Nephron (organoid): ENCODE results near the gene AFF1.

Experiments used
- H3K27ac Mint-ChIP-seq, 3 experiments: 2 replicates each; pipeline ENCODE4 v1.8.0; 2020; ENCODE audit warnings: mixed read lengths in 3 of 3, mild to moderate bottlenecking in 2 of 3, moderate library complexity in 1 of 3
- H3K27me3 Mint-ChIP-seq: 2 replicates; pipeline ENCODE4 v1.8.0; 2021; ENCODE audit warnings: low read depth, mild to moderate bottlenecking, moderate library complexity, mixed read lengths
- H3K36me3 Mint-ChIP-seq: 2 replicates; pipeline ENCODE4 v1.8.0; 2020; ENCODE audit warnings: low read depth, mixed read lengths
- H3K4me1 Mint-ChIP-seq: 2 replicates; pipeline ENCODE4 v1.8.0; 2020; ENCODE audit warnings: mixed read lengths
- H3K4me3 Mint-ChIP-seq, 3 experiments: 2 replicates each; pipeline ENCODE4 v1.8.0; 2020; ENCODE audit warnings: mild to moderate bottlenecking in 3 of 3, mixed read lengths in 3 of 3, moderate library complexity in 2 of 3
- H3K9me3 Mint-ChIP-seq: 2 replicates; pipeline ENCODE4 v1.8.0; 2020; ENCODE audit warnings: mixed read lengths
- CTCF ChIP-seq, 3 experiments: fragments of 200-600 bp; sonication (generic); IDR thresholded peaks; one replicate each; pipeline ENCODE4 v1.5.0; 2021; ENCODE audit warnings: antibody characterized with exemption in 3 of 3; ENCODE audit not compliant: unreplicated experiment in 3 of 3

The AFF1 gene

GRCh38 chr4:86917212-86918039 lies 17.4 kb upstream of the AFF1 start:
- Mint-ChIP-seq H3K4me3 (no peak overlapping the region), H3K27me3 (peaks cover 7% of the 10 kb centered on the region), H3K9me3 (no peaks in the 10 kb centered on the region), H3K36me3 (no peaks in the 10 kb centered on the region), H3K27ac (no peak overlapping the region), H3K4me1 (no peaks in the 10 kb centered on the region)
- TF ChIP-seq CTCF (IDR thresholded peaks at IDR 0.05; ENCODE audit: unreplicated experiment in 3 of 3) = no peak

DNA sequence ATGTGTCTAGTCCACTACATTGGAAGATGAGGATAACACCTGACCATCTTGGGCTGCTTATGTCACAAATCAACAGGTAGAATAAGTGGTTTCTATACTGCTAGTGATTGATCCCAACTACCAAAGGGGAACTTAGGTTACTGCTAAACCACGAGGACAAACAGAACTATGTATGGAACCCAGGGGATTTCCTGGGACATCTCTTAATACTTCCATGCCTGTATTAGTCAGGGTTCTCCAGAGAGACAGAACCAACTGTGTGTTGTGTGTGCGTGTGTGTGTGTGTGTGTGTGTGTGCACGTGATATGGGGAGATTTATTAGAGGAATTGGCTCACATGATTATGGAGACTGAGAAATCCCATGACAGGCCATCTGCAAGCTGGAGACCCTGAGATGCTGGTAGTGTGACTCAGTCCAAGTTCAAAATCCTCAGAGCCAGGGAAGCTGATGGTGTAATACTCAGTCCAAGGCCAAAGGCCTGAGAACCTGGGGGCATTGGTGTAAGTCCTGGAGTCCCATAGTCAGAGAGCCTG lies 16.2 kb upstream of the AFF1 start:
- TF ChIP-seq CTCF (IDR thresholded peaks at IDR 0.05; ENCODE audit: unreplicated experiment in 3 of 3) = no peak
- peaks cover 7% of the 10 kb centered on the region for H3K27me3 Mint-ChIP-seq
- H3K27ac Mint-ChIP-seq = no peak overlapping the region
- no peak overlapping the region for H3K4me3 Mint-ChIP-seq
- H3K36me3 Mint-ChIP-seq = no peaks in the 10 kb centered on the region
- H3K4me1 Mint-ChIP-seq = no peaks in the 10 kb centered on the region
- H3K9me3 Mint-ChIP-seq = no peaks in the 10 kb centered on the region

DNA sequence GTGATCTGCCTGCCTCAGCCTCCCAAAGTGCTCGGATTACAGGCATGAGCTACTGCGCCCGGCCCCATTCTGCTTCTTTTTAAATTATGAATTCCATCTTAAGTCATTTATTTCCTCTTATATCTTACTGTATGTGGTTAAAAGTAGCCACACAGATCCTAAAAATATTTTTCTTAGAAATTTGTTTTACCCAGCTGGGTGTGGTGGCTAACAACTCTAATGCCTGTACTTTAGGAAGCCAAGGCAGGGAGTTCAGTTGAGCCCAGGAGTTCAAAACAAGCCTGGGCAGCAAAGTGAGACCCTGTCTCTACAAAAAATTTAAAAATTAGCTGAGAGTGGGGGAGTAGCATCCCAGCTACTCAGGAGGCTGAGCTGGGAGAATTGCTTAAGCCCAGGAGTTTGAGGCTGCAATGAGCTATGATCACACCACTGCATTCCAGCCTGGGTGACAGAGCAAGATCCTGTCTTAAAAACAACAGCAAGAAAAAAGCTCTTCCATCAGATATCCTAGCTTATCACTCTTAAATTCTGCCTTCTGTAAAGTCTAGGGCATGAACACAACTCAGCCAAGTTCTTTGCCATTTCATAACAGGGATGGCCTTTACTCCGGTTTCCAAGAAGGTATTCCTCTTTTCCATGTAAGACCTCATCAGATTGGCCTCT lies 15.1 kb upstream of the AFF1 start:
- Mint-ChIP-seq H3K4me1 (no peaks in the 10 kb centered on the region), H3K36me3 (no peaks in the 10 kb centered on the region), H3K9me3 (no peaks in the 10 kb centered on the region), H3K27ac (no peak overlapping the region), H3K27me3 (peaks cover 7% of the 10 kb centered on the region), H3K4me3 (no peak overlapping the region)
- TF ChIP-seq CTCF (IDR thresholded peaks at IDR 0.05; ENCODE audit: unreplicated experiment in 3 of 3) = no peak

- Mint-ChIP-seq H3K9me3 (no peaks in the 10 kb centered on the region), H3K36me3 (no peaks in the 10 kb centered on the region), H3K4me1 (no peaks in the 10 kb centered on the region), H3K27me3 (peaks cover 4% of the 10 kb centered on the region), H3K4me3 (no peak overlapping the region), H3K27ac (no peak overlapping the region)
- no peak for TF ChIP-seq CTCF (IDR thresholded peaks at IDR 0.05; ENCODE audit: unreplicated experiment in 3 of 3)
Observed at GRCh38 chr4:86921608-86922252, 13.1 kb upstream of the AFF1 start.

DNA sequence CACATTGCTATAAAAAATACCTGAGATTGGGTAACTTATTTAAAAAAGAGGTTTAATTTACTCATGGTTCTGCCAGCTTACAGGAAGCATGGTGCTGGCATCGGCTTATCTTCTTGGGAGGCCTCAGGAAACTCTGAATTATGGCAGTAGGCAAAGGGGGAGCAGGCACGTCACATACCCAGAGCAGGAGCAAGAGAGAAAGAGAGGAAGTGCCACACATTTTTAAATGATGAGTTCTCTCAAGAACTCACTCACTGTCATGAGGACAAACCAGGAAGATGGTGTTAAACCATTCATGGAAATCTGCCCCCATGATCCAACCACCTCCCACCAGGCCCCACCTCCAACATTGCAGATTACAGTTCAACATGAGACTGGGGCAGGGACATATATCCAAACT lies 10.0 kb upstream of the AFF1 start:
- Mint-ChIP-seq H3K27ac (no peak overlapping the region), H3K9me3 (no peaks in the 10 kb centered on the region), H3K4me1 (no peaks in the 10 kb centered on the region), H3K27me3 (peaks cover 7% of the 10 kb centered on the region), H3K36me3 (no peaks in the 10 kb centered on the region), H3K4me3 (no peak overlapping the region)
- no peak for TF ChIP-seq CTCF (IDR thresholded peaks at IDR 0.05; ENCODE audit: unreplicated experiment in 3 of 3)
